ENCODE results near the gene IL27RA. TPM values are rescaled to one million over a fixed set of nuclear protein-coding genes. Genes with fewer than 3 reads are reported as not detected.
A peak's percentile ranks its signal among the peaks of the same experiment; 100 is the strongest.

The IL27RA gene
- total RNA-seq, 1 experiment from 2014 or later = 6.0 TPM

- H3K4me1 ChIP-seq (ENCODE audit: insufficient read depth, low read length, poor library complexity, severe bottlenecking) = peaks cover 11% of the 10 kb centered on the region
- H3K9me3 ChIP-seq (ENCODE audit: low read depth, low read length, poor library complexity, severe bottlenecking) = no peaks in the 10 kb centered on the region
- POLR2A ChIA-PET (ENCODE audit: low non-redundant PET) = no interaction called here
- DNase-seq (ENCODE audit: low spot score) = peak; percentile 99
- TF ChIP-seq, protein P1, sequence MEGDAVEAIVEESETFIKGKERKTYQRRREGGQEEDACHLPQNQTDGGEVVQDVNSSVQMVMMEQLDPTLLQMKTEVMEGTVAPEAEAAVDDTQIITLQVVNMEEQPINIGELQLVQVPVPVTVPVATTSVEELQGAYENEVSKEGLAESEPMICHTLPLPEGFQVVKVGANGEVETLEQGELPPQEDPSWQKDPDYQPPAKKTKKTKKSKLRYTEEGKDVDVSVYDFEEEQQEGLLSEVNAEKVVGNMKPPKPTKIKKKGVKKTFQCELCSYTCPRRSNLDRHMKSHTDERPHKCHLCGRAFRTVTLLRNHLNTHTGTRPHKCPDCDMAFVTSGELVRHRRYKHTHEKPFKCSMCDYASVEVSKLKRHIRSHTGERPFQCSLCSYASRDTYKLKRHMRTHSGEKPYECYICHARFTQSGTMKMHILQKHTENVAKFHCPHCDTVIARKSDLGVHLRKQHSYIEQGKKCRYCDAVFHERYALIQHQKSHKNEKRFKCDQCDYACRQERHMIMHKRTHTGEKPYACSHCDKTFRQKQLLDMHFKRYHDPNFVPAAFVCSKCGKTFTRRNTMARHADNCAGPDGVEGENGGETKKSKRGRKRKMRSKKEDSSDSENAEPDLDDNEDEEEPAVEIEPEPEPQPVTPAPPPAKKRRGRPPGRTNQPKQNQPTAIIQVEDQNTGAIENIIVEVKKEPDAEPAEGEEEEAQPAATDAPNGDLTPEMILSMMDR (conservative IDR thresholded peaks at IDR 0.05; ENCODE audit: low read depth, low read length) = no peak
- no peak for TF ChIP-seq EZH2 (IDR thresholded peaks at IDR 0.05; ENCODE audit: borderline replicate concordance, low read depth, low read length, poor library complexity, severe bottlenecking)
- CTCF ChIA-PET = interaction anchor here (0.6 kb wide), 1 partner anchor 444 kb away, joined by 3 read pairs; no protein-coding TSS in a partner anchor
- peak within 1 kb of the TSS; percentile 99 for H3K27ac ChIP-seq (ENCODE audit: low read depth, low read length, poor library complexity, severe bottlenecking)
- H3K27me3 ChIP-seq (replicated peaks; ENCODE audit: insufficient read depth, low read depth, low read length, poor library complexity) = no peaks in the 10 kb centered on the region
- no TSS peak for BruUV-seq (replicated peaks)
- no peaks in the 10 kb centered on the region for H3K36me3 ChIP-seq (ENCODE audit: insufficient read depth, low read length, poor library complexity, severe bottlenecking)
- peak within 1 kb of the TSS; percentile 91 for H3K4me3 ChIP-seq (ENCODE audit: low read depth, low read length, poor library complexity, severe bottlenecking)
- intact Hi-C loops (cut with micrococcal nuclease; ENCODE audit: unreplicated experiment) = loop anchor here (5.0 kb wide), 1 partner anchor 66 kb away; the partner anchor contains the start of gene MISP3
Observed at GRCh38 chr19:14006085-14006765, 25.3 kb upstream of the IL27RA start, which contains the start of gene RFX1. Gene RFX1 (minus strand): TSS chr19:14006320. CDS start chr19:13993843, 12,477 bp downstream.

DNA sequence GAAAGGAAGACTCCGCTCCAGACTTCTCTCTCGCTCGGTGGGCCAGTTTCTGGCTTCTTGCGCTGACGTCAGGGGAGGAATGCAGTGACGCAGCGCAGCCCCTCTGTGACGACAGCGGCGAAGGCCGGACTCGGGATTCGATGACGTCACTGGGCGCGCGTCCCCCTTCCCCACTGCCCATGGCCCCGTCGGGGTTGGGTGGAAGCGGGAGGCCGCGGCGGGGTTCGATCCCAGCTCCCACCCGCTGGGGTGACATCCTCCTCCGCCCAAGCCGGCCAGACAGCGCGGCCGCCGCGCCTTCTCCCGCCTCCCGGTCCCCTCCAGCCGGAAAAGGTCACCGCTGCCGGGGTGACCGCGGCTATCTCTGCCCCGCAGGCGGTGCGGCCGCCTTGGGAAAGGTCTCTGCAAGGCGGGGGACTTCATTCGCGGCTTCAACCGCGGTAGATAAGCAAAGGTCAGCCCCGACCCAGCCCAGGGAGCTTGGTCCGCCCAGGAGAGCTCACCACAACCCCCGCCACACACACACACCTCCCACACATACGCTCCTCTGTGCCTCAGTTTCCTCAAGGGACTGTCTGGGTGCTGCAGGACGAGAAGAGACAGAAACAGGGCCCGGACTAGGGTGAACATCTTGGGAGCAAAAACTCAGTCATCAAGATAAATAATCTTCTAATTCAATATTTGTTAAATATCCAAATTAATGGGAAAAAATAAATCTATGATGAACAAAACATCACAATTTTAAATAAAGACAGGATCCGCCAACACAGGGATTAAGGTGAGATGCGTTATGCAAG lies 24.6 kb upstream of the IL27RA start:
- BruUV-seq (replicated peaks) = TSS peak; percentile 90
- peaks cover 11% of the 10 kb centered on the region for H3K4me1 ChIP-seq (ENCODE audit: insufficient read depth, low read length, poor library complexity, severe bottlenecking)
- no peaks in the 10 kb centered on the region for H3K9me3 ChIP-seq (ENCODE audit: low read depth, low read length, poor library complexity, severe bottlenecking)
- DNase-seq (ENCODE audit: low spot score) = no peak
- POLR2A ChIA-PET (ENCODE audit: low non-redundant PET) = no interaction called here
- peak overlapping the region; percentile 99 for H3K27ac ChIP-seq (ENCODE audit: low read depth, low read length, poor library complexity, severe bottlenecking)
- intact Hi-C loops (cut with micrococcal nuclease; ENCODE audit: unreplicated experiment) = loop anchor here (5.0 kb wide), 1 partner anchor 65 kb away; the partner anchor contains the start of gene MISP3
- H3K27me3 ChIP-seq (replicated peaks; ENCODE audit: insufficient read depth, low read depth, low read length, poor library complexity) = no peaks in the 10 kb centered on the region
- TF ChIP-seq, protein P1 (conservative IDR thresholded peaks at IDR 0.05; ENCODE audit: low read depth, low read length) = no peak
- no peak for TF ChIP-seq EZH2 (IDR thresholded peaks at IDR 0.05; ENCODE audit: borderline replicate concordance, low read depth, low read length, poor library complexity, severe bottlenecking)
- no peaks in the 10 kb centered on the region for H3K36me3 ChIP-seq (ENCODE audit: insufficient read depth, low read length, poor library complexity, severe bottlenecking)
- H3K4me3 ChIP-seq (ENCODE audit: low read depth, low read length, poor library complexity, severe bottlenecking) = peak overlapping the region; percentile 91
- CTCF ChIA-PET = interaction anchor here (0.6 kb wide), 1 partner anchor 443 kb away, joined by 3 read pairs; no protein-coding TSS in a partner anchor

GRCh38 chr19:14012378-14012915 lies 19.1 kb upstream of the IL27RA start:
- no peaks in the 10 kb centered on the region for H3K9me3 ChIP-seq (ENCODE audit: low read depth, low read length, poor library complexity, severe bottlenecking)
- no TSS peak for BruUV-seq (replicated peaks)
- TF ChIP-seq EZH2 (IDR thresholded peaks at IDR 0.05; ENCODE audit: borderline replicate concordance, low read depth, low read length, poor library complexity, severe bottlenecking) = no peak
- TF ChIP-seq, protein P1 (conservative IDR thresholded peaks at IDR 0.05; ENCODE audit: low read depth, low read length) = no peak
- DNase-seq (ENCODE audit: low spot score) = no peak
- no peaks in the 10 kb centered on the region for H3K4me1 ChIP-seq (ENCODE audit: insufficient read depth, low read length, poor library complexity, severe bottlenecking)
- H3K27me3 ChIP-seq (replicated peaks; ENCODE audit: insufficient read depth, low read depth, low read length, poor library complexity) = no peaks in the 10 kb centered on the region
- POLR2A ChIA-PET (ENCODE audit: low non-redundant PET) = no interaction called here
- intact Hi-C loops (cut with micrococcal nuclease; ENCODE audit: unreplicated experiment) = no loop called here
- CTCF ChIA-PET = no interaction called here
- H3K36me3 ChIP-seq (ENCODE audit: insufficient read depth, low read length, poor library complexity, severe bottlenecking) = no peaks in the 10 kb centered on the region
- H3K4me3 ChIP-seq (ENCODE audit: low read depth, low read length, poor library complexity, severe bottlenecking) = no peak overlapping the region
- H3K27ac ChIP-seq (ENCODE audit: low read depth, low read length, poor library complexity, severe bottlenecking) = no peak overlapping the region

All from A673 (cell line).